HepG2 (cell line): ENCODE measurements around the gene GPATCH8. TPM values are rescaled to one million over a fixed set of nuclear protein-coding genes. Genes with fewer than 3 reads are reported as not detected.

ENCODE experiments used
- ATAC-seq: fragments of 200-7000 bp; cut with Tn5 transposase; 3 replicates; pipeline ENCODE4 v1.9.1; 2020; ENCODE audit warnings: mild to moderate bottlenecking, moderate library complexity
- BruUV-seq: library from RNA; stranded (reverse); fragments of 400-500 nt; replicated peaks from 2 replicates; lab custom pipeline; 2021; lab: Mats Ljungman, UMichigan
- CTCF ChIA-PET: fragments of 300-600 bp; formaldehyde crosslinking; extraction: SDS; loops from one replicate; lab custom pipeline; 2021; ENCODE audit warnings: low total read pairs, inconsistent platforms, low intra/inter-chr PET ratio; lab: Yijun Ruan, JAX
- POLR2A ChIA-PET: fragments of 350-600 bp; sonication (Branson Sonifier 250); formaldehyde crosslinking; loops from one replicate; lab custom pipeline; 2020; ENCODE audit warnings: antibody characterized with exemption, inconsistent platforms; lab: Yijun Ruan, JAX
- DNase-seq: peaks from one replicate; pipeline ENCODE4 v3.0.0-alpha.2; 2015; ENCODE audit warnings: low spot score
- FAIRE-seq: peaks from 3 replicates; lab custom pipeline; 2011; peaks lifted over from hg19 to GRCh38; lab: Jason Lieb, UNC
- H2AFZ ChIP-seq: one replicate; pipeline ENCODE4 v1.6.1; 2011; ENCODE audit warnings: low read length, inconsistent platforms
- H3K27ac ChIP-seq: fragments of 300-600 bp; 3 replicates; pipeline ENCODE4 v1.8.0; 2011; ENCODE audit warnings: mixed run types, mild to moderate bottlenecking, mixed read lengths, low read length, inconsistent platforms; ENCODE audit not compliant: insufficient read depth; ENCODE audit errors: extremely low read length
- H3K27me3 ChIP-seq, 2 experiments: fragments of 200-600 bp in 1 of 2; 2 replicates in 1 of 2; 3 replicates in 1 of 2; pipeline versions ENCODE4 v1.6.0 to v1.8.0; 2011; ENCODE audit warnings: low read length in 2 of 2, mild to moderate bottlenecking in 2 of 2, moderate library complexity in 2 of 2, inconsistent platforms in 1 of 2; ENCODE audit not compliant: insufficient read depth in 2 of 2, control insufficient read depth in 1 of 2
- H3K36me3 ChIP-seq, 2 experiments: fragments of 200-600 bp in 1 of 2; replicated peaks in 1 of 2; 2 replicates in 1 of 2; 3 replicates in 1 of 2; pipeline versions ENCODE4 v1.5.1 to v1.8.0; 2011; ENCODE audit warnings: low read length in 2 of 2, inconsistent platforms in 1 of 2; ENCODE audit not compliant: insufficient read depth in 2 of 2, control insufficient read depth in 1 of 2
- H3K4me1 ChIP-seq: 2 replicates; pipeline ENCODE4 v1.5.1; 2012; ENCODE audit warnings: low read length, inconsistent platforms; ENCODE audit not compliant: insufficient read depth
- H3K4me2 ChIP-seq: 2 replicates; pipeline ENCODE4 v1.6.0; 2011; ENCODE audit warnings: low read depth, low read length, inconsistent platforms
- H3K4me3 ChIP-seq, 3 experiments: fragments of 200-600 bp in 1 of 3; sonication (generic), shearing (Covaris generic) in 1 of 3; replicated peaks in 1 of 3; 2 replicates each; pipeline ENCODE4 v1.5.1; 2011 to 2016; ENCODE audit warnings: low read length in 3 of 3, inconsistent platforms in 2 of 3, low read depth in 2 of 3, mild to moderate bottlenecking in 2 of 3, control low read depth in 1 of 3, mixed read lengths in 1 of 3; ENCODE audit not compliant: insufficient read depth in 1 of 3
- H3K79me2 ChIP-seq: one replicate; pipeline ENCODE4 v1.6.1; 2011; ENCODE audit warnings: low read length, inconsistent platforms; ENCODE audit not compliant: insufficient read depth
- H3K9ac ChIP-seq: 2 replicates; pipeline ENCODE4 v1.6.0; 2011; ENCODE audit warnings: mild to moderate bottlenecking, low read depth, low read length, inconsistent platforms; ENCODE audit not compliant: insufficient read depth
- H3K9me3 ChIP-seq: 2 replicates; pipeline ENCODE4 v1.5.1; 2012; ENCODE audit warnings: mild to moderate bottlenecking, low read length
- H4K20me1 ChIP-seq: 2 replicates; pipeline ENCODE4 v1.6.0; 2011; ENCODE audit warnings: inconsistent platforms, mild to moderate bottlenecking, low read length, moderate library complexity; ENCODE audit not compliant: insufficient read depth
- FOXO4 ChIP-seq: sonication (generic); formaldehyde crosslinking; conservative IDR thresholded peaks from 2 replicates; pipeline ENCODE4 v1.8.1; 2023; ENCODE audit warnings: missing genetic modification reagents
- NFATC3 ChIP-seq: sonication (generic); formaldehyde crosslinking; IDR thresholded peaks from 2 replicates; pipeline ENCODE4 v1.5.1; 2020; ENCODE audit warnings: mild to moderate bottlenecking, missing genetic modification reagents
- SYNCRIP ChIP-seq: fragments of 200-400 bp; formaldehyde crosslinking; IDR thresholded peaks from 2 replicates; pipeline ENCODE4 v1.6.1; 2018; ENCODE audit warnings: mild to moderate bottlenecking, low read depth, low read length; ENCODE audit not compliant: insufficient read depth
- ZMYM3 ChIP-seq: sonication (generic); formaldehyde crosslinking; IDR thresholded peaks from 2 replicates; pipeline ENCODE4 v1.5.1; 2020; ENCODE audit warnings: mild to moderate bottlenecking, missing genetic modification reagents
- ZNF558 ChIP-seq: sonication (generic); formaldehyde crosslinking; IDR thresholded peaks from 2 replicates; pipeline ENCODE4 v1.9.0; 2022; ENCODE audit warnings: mild to moderate bottlenecking, missing genetic modification reagents, borderline replicate concordance
- ZNF564 ChIP-seq: sonication (generic); formaldehyde crosslinking; IDR thresholded peaks from 2 replicates; pipeline ENCODE4 v1.8.1; 2023; ENCODE audit warnings: mild to moderate bottlenecking, missing genetic modification reagents
- ZNF609 ChIP-seq: sonication (generic); formaldehyde crosslinking; IDR thresholded peaks from 2 replicates; pipeline ENCODE4 v1.4.0; 2020; ENCODE audit warnings: mild to moderate bottlenecking, missing genetic modification reagents, borderline replicate concordance
- ZNF629 ChIP-seq: sonication (generic); formaldehyde crosslinking; conservative IDR thresholded peaks from 2 replicates; pipeline ENCODE4 v1.5.0; 2020; ENCODE audit warnings: missing genetic modification reagents
- WGBS: methylation state at CpG from one replicate; pipeline ENCODE4 v1.1.6; 2017; ENCODE audit warnings: low lambda C conversion rate; 5-methylcytosine and 5-hydroxymethylcytosine counted together
- in situ Hi-C: cut with HindIII; loops from 2 replicates; pipeline ENCODE4 v1.10.0; 2017; ENCODE audit warnings: low pct_unique_long_range_greater_than_20kb; ENCODE audit not compliant: extremely low pct_ligation_motif_present
- intact Hi-C: fragments of 100-400 bp; cut with micrococcal nuclease; formaldehyde crosslinking; loops from one replicate; pipeline ENCODE4 v1.10.0; 2022; ENCODE audit not compliant: unreplicated experiment
- polyA plus RNA-seq, 8 experiments: library from polyadenylated mRNA; depleted of rRNA in 3 of 8; stranded (reverse) in 7 of 8; unstranded in 1 of 8; fragments of >200 nt; fragmentation: Illumina TruSeq in 4 of 8; extraction: Trizol in 4 of 8; gene quantifications; 2 replicates each; pipeline versions ENCODE4 v1.2.1 to v1.2.3, GENCODE V29; 2011 to 2016; ENCODE audit warnings: low read depth in 4 of 8, missing spikeins in 1 of 8, mixed read lengths in 1 of 8; ENCODE audit not compliant: insufficient read depth in 1 of 8
- total RNA-seq, 5 experiments: library from RNA; depleted of rRNA; stranded (reverse); fragments of >200 nt; fragmentation: Illumina TruSeq; extraction: Trizol; gene quantifications; 2 replicates each; pipeline ENCODE4 v1.2.3, GENCODE V29; 2016; ENCODE audit warnings: low read depth in 1 of 5

Gene GPATCH8
- total and polyA plus RNA-seq, 2 of the 13 experiments (the other 11 are each of a cell fraction or from before 2014, with no cell fraction given), result 20.7 to 21.5 TPM

GRCh38 chr17:44543905-44544523 lies 40.8 kb upstream of the GPATCH8 start:
- Histone ChIP-seq H3K27me3 (peaks cover 0 to 8% of the 10 kb centered on the region in 2 experiments; a peak in 2 of 5 replicates), H4K20me1 (no peaks in the 10 kb centered on the region), H3K4me3 (no peak overlapping the region), H3K4me1 (peaks cover 26% of the 10 kb centered on the region), H2AFZ (no peak overlapping the region), H3K4me2 (no peak overlapping the region), H3K36me3 (no peaks in the 10 kb centered on the region), H3K27ac (no peak overlapping the region), H3K79me2 (no peaks in the 10 kb centered on the region), H3K9me3 (no peaks in the 10 kb centered on the region), H3K9ac (no peak overlapping the region)
- DNase-seq (no peak), FAIRE-seq (no peak), ATAC-seq (no peak)
- POLR2A ChIA-PET, result interaction anchor here (0.7 kb wide), 1 partner anchor 10 kb away, joined by 4 read pairs; no protein-coding TSS in a partner anchor
- no TSS peak for BruUV-seq
- in situ Hi-C loops (loop anchor here (5.0 kb wide), 1 partner anchor 88 kb away; no protein-coding TSS in a partner anchor), intact Hi-C loops (no loop called here)
- CTCF ChIA-PET, result no interaction called here
- TF ChIP-seq ZNF564, result no peak
- TF ChIP-seq ZNF609 (CRISPR knock-in tag), result no peak
- TF ChIP-seq ZMYM3 (CRISPR knock-in tag), result 0 out of 2 replicates have a peak, but pooled peaks have one; percentile 20
- no peak for TF ChIP-seq NFATC3
- TF ChIP-seq ZNF629 (CRISPR knock-in tag), result peak; percentile 91
- TF ChIP-seq SYNCRIP, result no peak
- 0 out of 2 replicates have a peak, but pooled peaks have one; percentile 46 for TF ChIP-seq FOXO4 (CRISPR knock-in tag)
- no peak for TF ChIP-seq ZNF558 (CRISPR knock-in tag)
- WGBS, result 10% methylated on average over 5 of the region's 5 CpGs
